ENCODE data around the gene CALM3. TPM values are rescaled to one million over a fixed set of nuclear protein-coding genes. Genes with fewer than 3 reads are reported as not detected.

Gene CALM3
- total RNA-seq, 1 donor: 213 TPM

DNA sequence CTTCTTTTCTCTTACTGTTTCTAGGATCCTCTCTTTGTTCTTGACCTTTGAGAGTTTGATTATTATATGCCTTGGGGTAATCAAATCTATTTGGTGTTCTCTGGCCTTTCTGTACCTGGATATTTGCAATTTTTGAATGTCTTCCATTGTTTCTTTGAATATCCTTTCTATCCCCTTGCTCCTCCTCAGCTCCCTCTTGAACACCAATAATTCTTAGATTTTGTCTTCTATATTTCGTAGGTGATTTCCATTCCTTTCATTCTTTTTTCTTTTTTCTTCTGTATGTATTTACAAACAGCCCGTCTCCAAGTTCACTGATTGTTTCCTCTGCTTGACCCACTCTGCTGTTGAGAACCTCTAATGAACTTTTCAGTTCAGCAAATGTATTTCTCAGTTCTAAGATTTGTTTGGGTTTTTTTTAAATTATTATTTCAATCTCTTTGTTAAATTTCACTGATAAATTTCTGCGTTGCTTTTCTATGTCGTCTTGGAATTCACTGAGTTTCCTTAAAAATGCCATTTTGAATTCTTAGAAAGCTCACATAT, 2.7 kb upstream of the CALM3 start:
- TF ChIP-seq, protein P1, sequence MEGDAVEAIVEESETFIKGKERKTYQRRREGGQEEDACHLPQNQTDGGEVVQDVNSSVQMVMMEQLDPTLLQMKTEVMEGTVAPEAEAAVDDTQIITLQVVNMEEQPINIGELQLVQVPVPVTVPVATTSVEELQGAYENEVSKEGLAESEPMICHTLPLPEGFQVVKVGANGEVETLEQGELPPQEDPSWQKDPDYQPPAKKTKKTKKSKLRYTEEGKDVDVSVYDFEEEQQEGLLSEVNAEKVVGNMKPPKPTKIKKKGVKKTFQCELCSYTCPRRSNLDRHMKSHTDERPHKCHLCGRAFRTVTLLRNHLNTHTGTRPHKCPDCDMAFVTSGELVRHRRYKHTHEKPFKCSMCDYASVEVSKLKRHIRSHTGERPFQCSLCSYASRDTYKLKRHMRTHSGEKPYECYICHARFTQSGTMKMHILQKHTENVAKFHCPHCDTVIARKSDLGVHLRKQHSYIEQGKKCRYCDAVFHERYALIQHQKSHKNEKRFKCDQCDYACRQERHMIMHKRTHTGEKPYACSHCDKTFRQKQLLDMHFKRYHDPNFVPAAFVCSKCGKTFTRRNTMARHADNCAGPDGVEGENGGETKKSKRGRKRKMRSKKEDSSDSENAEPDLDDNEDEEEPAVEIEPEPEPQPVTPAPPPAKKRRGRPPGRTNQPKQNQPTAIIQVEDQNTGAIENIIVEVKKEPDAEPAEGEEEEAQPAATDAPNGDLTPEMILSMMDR (IDR thresholded peaks at IDR 0.05; ENCODE audit: insufficient read depth, low read depth, low read length): no peak
- DNase-seq (ENCODE audit: low read depth): no peak
- no peak overlapping the region for H3K4me3 ChIP-seq (ENCODE audit: low read depth, low read length)

DNA sequence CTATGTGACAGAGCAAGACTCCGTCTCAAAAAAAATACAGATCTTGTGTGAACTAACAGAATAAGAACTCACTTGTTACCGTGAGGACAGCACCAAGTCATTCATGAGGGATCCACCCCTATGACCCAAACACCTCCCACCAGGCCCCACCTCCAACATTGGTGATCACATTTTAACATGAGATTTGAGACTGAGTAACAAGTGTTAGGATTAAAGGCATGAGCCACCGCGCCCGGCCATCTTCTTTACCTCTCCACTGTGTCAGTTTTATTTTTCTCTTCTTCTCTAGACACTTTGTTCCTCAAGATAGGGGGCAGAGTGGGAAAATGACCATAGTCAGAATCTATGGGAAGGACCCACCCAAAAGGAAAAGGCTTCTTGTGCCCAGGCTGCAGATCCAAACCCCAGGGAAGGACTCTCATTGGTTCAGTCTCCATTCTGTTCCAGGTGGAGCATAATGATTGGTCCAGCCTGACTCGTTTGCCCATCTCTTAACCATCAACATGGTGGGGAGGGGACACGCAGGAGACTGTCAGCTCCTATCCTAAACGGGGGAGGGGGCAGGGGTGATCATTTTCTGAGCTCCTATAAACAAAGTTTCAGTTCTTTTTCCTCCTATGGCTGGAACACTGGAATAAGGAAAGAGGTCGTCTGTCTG, 1.3 kb upstream of the CALM3 start:
- no peak for DNase-seq (ENCODE audit: low read depth)
- H3K4me3 ChIP-seq (ENCODE audit: low read depth, low read length): peak overlapping the region; percentile 69
- TF ChIP-seq, protein P1 (IDR thresholded peaks at IDR 0.05; ENCODE audit: insufficient read depth, low read depth, low read length): no peak

DNA sequence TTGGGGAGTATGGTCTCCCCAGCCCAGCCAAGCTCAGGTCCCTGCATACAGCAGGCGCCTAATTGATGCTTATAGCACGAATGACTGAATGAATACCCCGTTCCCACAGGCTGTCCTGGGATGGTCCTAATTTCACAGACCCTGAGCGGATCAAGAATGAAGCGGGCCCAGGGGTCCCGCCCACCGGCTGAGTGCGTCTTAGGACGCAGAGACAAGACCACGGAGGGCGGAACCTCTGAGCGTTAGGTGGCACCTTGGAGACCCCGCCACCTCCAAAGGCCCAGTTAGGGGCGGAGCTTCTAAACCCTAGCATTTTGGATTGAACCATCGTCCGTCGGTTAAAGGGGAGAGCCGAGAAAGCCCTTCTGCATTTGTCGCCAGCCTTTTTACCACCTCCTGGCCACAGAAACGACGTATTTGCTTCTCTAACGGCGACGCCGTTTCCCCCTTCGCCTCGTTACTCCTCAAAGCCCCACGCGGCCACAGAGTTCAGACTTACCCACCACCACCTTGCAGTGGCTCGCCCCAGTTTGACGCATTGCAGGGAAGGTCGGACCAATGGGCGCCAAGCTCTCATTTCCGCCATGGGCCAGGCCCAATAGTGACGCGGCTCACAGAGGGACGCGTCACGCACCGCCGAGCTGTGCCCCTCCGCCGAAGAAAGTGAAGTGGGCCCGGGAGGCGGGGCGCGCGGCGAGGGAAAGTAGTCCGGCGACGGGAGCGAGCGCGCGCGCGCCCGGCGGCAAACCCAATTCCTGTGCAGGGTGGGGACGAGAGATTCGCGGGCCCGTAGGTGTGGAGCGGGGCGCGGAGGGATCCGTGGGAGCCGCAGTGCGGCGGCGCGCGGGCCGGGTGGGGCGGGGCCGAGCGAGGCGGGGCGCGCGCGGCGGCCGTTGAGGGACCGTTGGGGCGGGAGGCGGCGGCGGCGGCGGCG, 479 bp upstream of the CALM3 start:
- TF ChIP-seq, protein P1 (IDR thresholded peaks at IDR 0.05; ENCODE audit: insufficient read depth, low read depth, low read length): no peak
- peak; percentile 99 for DNase-seq (ENCODE audit: low read depth)
- H3K4me3 ChIP-seq (ENCODE audit: low read depth, low read length): peak overlapping the region; percentile 97

DNA sequence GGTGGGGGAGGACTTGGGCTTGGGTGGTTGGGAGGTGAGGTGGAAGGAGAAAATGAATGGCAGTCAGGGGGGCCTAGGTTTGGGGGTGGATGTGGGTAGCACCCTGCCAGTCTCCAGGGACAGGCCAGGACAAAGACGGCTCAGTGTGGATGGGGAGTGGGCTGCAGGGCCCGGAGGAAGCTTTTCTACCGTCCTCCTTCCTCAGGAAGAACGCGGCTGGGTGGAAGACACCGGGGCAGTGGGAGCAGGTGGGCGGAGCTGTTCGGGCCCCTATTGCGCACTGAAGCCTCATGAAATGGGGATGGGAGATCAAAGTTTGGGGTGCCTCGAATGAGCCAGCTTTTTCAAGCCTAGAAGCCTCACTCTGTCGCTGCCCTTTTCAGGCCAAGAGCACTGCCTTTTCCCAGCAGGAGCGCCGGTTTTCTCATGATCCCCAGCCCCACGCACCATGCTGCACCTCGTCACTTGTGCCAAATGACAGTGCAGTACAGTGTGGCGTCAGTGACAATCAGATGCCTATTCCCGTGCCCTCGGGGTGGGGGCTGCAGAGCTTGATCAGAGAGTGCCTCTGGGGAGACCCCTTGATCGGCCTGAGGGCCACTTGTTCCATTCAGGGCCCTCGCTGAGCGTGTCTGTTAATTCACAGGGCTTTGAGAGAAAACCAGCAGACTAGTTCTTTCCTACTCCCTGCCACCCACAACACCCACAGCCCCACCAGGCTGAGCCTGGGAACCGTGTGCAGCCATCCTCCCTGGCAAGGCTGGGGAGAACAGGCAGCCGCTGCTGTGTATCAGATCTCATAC, 1.5 kb downstream of the CALM3 start:
- DNase-seq (ENCODE audit: low read depth): no peak
- TF ChIP-seq, protein P1 (IDR thresholded peaks at IDR 0.05; ENCODE audit: insufficient read depth, low read depth, low read length): no peak

DNA sequence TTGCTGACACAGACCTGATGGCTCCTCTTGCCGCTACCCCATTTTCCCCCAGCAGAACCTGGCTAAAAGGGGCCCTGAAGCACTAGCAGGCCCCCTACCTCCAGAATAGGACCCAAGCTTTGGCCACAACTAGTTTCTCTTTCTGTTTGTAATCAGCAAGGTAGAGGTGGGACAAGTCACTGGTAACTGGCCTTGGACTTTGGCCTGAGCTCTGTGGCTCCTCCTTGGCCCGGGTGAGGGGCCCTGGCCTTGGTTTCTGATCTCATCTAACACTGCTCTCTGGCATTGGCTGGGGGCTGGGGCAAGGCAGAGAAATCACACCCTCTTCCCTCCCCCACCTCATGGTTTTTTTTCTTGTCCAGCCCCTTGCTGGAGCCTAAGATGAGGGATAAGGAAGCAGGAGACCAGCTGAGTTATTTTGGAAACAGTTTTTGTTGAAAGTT, 2.1 kb downstream of the CALM3 start:
- DNase-seq (ENCODE audit: low read depth): peak; percentile 22
- peak overlapping the region; percentile 97 for H3K4me3 ChIP-seq (ENCODE audit: low read depth, low read length)
- TF ChIP-seq, protein P1 (IDR thresholded peaks at IDR 0.05; ENCODE audit: insufficient read depth, low read depth, low read length): no peak

More for the DNA sequence above, 1.5 kb downstream of the CALM3 start:
- peak overlapping the region; percentile 97 for H3K4me3 ChIP-seq (ENCODE audit: low read depth, low read length)

DNA sequence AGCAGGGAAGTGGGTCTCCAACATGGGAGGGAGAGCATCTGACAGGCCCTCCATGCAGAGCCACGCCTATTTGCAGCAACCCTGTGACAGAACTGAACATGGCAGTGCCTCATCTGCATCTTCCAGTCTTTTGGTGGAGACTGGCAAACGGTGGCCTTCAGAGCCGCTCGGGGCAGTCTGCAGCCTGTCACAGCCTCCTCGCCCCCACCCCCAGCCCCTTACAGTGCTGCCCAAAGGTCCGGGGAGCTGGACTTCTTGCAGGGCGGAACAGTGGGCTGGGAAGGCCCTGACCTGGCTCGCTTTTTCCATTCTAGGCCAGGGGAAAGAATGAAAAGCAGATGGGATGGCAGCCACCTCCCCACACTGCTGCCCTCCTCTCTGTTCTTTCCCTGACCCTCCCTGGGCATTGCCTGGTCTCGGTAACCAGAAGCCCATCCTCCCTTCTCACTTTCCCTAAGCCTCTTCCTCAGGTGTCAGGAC, 2.7 kb downstream of the CALM3 start:
- DNase-seq (ENCODE audit: low read depth): no peak
- TF ChIP-seq, protein P1 (IDR thresholded peaks at IDR 0.05; ENCODE audit: insufficient read depth, low read depth, low read length): no peak
- H3K4me3 ChIP-seq (ENCODE audit: low read depth, low read length): peak overlapping the region; percentile 97

Data from fibroblast of villous mesenchyme (primary cell).